HG02610 (cell line): Measurements from ENCODE around the gene HES6.

Source experiments
- ATAC-seq: cut with Tn5 transposase; IDR thresholded peaks from one replicate; pipeline ENCODE4 v1.9.1; 2021; ENCODE audit warnings: mild to moderate bottlenecking, moderate library complexity; ENCODE audit not compliant: unreplicated experiment

Gene HES6

GRCh38 chr2:238255151-238255551, 15.3 kb upstream of the HES6 start:
- no peak for ATAC-seq

GRCh38 chr2:238254095-238254723, 14.4 kb upstream of the HES6 start:
- ATAC-seq, result no peak

- no peak for ATAC-seq
Measured at GRCh38 chr2:238252766-238253630, 13.2 kb upstream of the HES6 start.

GRCh38 chr2:238251986-238252385, 12.1 kb upstream of the HES6 start:
- no peak for ATAC-seq

- ATAC-seq, result no peak
Measured at GRCh38 chr2:238251331-238251730, 11.5 kb upstream of the HES6 start.

- no peak for ATAC-seq
Measured at GRCh38 chr2:238250896-238251295, 11.1 kb upstream of the HES6 start.

- ATAC-seq, result no peak
Measured at GRCh38 chr2:238247841-238248453, 8.1 kb upstream of the HES6 start.

GRCh38 chr2:238247002-238247822, 7.4 kb upstream of the HES6 start:
- ATAC-seq, result no peak

GRCh38 chr2:238244151-238244550, 4.3 kb upstream of the HES6 start:
- no peak for ATAC-seq

GRCh38 chr2:238243496-238244076, 3.7 kb upstream of the HES6 start:
- ATAC-seq, result no peak

GRCh38 chr2:238242731-238243495, 3.1 kb upstream of the HES6 start:
- ATAC-seq, result no peak

- ATAC-seq, result no peak
Measured at GRCh38 chr2:238241970-238242369, 2.1 kb upstream of the HES6 start.

GRCh38 chr2:238240757-238241711, 1.2 kb upstream of the HES6 start:
- no peak for ATAC-seq

- ATAC-seq, result no peak
Measured at GRCh38 chr2:238239543-238239862, 335 bp downstream of the HES6 start.

- no peak for ATAC-seq
Measured at GRCh38 chr2:238238766-238239542, 884 bp downstream of the HES6 start.

GRCh38 chr2:238238311-238238765, 1.5 kb downstream of the HES6 start:
- ATAC-seq, result no peak

- no peak for ATAC-seq
Measured at GRCh38 chr2:238237431-238238135, 2.3 kb downstream of the HES6 start.

GRCh38 chr2:238236571-238236970, 3.3 kb downstream of the HES6 start:
- ATAC-seq, result no peak
